Neural progenitor cell (in vitro differentiated cells): ENCODE data around the gene C6orf120. TPM values are rescaled to one million over a fixed set of nuclear protein-coding genes. Genes with fewer than 3 reads are reported as not detected.
A peak's percentile ranks its signal among the peaks of the same experiment; 100 is the strongest.

Experiments
- DNase-seq: peaks from one replicate; pipeline ENCODE4 v3.0.0-alpha.2; 2016; ENCODE audit warnings: low spot score
- H2AFZ ChIP-seq: fragments of 200-600 bp; sonication (generic); replicated peaks from 2 replicates; pipeline ENCODE4 v1.6.1; 2016; ENCODE audit warnings: antibody characterized with exemption
- H3F3A ChIP-seq: fragments of 200-600 bp; sonication (generic); 2 replicates; pipeline ENCODE4 v1.6.1; 2016; ENCODE audit warnings: antibody characterized with exemption, low read depth
- H3K27ac ChIP-seq: fragments of 200-600 bp; sonication (generic); 2 replicates; pipeline ENCODE4 v1.5.1; 2016; ENCODE audit warnings: mild to moderate bottlenecking
- H3K27me3 ChIP-seq: fragments of 200-600 bp; sonication (generic); 2 replicates; pipeline ENCODE4 v1.6.1; 2016; ENCODE audit warnings: mild to moderate bottlenecking, moderate library complexity
- H3K36me3 ChIP-seq: fragments of 200-600 bp; sonication (generic); 2 replicates; pipeline ENCODE4 v1.5.1; 2016
- H3K4me1 ChIP-seq: fragments of 200-600 bp; sonication (generic); 2 replicates; pipeline ENCODE4 v1.6.1; 2016; ENCODE audit warnings: mixed run types
- H3K4me2 ChIP-seq: fragments of 200-600 bp; sonication (generic); 2 replicates; pipeline ENCODE4 v1.6.1; 2016
- H3K4me3 ChIP-seq: fragments of 200-600 bp; sonication (generic); 2 replicates; pipeline ENCODE4 v1.5.1; 2016
- H3K79me2 ChIP-seq: fragments of 200-600 bp; sonication (generic); 2 replicates; pipeline ENCODE4 v1.6.1; 2016; ENCODE audit warnings: low read depth
- H3K9ac ChIP-seq: fragments of 200-600 bp; sonication (generic); 2 replicates; pipeline ENCODE4 v1.6.1; 2016
- H3K9me3 ChIP-seq: fragments of 200-600 bp; sonication (generic); 2 replicates; pipeline ENCODE4 v1.5.1; 2016; ENCODE audit warnings: low read depth
- H4K20me1 ChIP-seq: fragments of 200-600 bp; sonication (generic); 2 replicates; pipeline ENCODE4 v1.6.1; 2016; ENCODE audit warnings: low read depth
- H3K27ac Mint-ChIP-seq: 3 replicates; pipeline ENCODE4 v1.8.0; 2021; ENCODE audit warnings: mixed read lengths
- H3K27me3 Mint-ChIP-seq: 2 replicates; pipeline ENCODE4 v1.8.0; 2022; ENCODE audit warnings: low read depth, mild to moderate bottlenecking, inconsistent platforms, moderate library complexity, mixed read lengths; ENCODE audit not compliant: insufficient read depth
- H3K36me3 Mint-ChIP-seq: 3 replicates; pipeline ENCODE4 v1.8.0; 2021; ENCODE audit warnings: mixed read lengths
- H3K4me1 Mint-ChIP-seq: 3 replicates; pipeline ENCODE4 v1.8.0; 2021; ENCODE audit warnings: mixed read lengths
- H3K4me3 Mint-ChIP-seq: 3 replicates; pipeline ENCODE4 v1.8.0; 2021; ENCODE audit warnings: mild to moderate bottlenecking, moderate library complexity, mixed read lengths
- H3K9me3 Mint-ChIP-seq: 3 replicates; pipeline ENCODE4 v1.8.0; 2020; ENCODE audit warnings: mixed read lengths
- EZH2 ChIP-seq: fragments of 200-600 bp; sonication (generic); IDR thresholded peaks from 2 replicates; pipeline ENCODE4 v1.6.1; 2017; ENCODE audit warnings: antibody characterized with exemption, mild to moderate bottlenecking, moderate library complexity
- EZH2phosphoT487 ChIP-seq: fragments of 200-600 bp; sonication (generic); IDR thresholded peaks from 2 replicates; pipeline ENCODE4 v1.6.1; 2017; ENCODE audit warnings: antibody characterized with exemption
- total RNA-seq: library from RNA; depleted of rRNA; stranded (reverse); fragments of >200 nt; gene quantifications from 2 replicates; pipeline ENCODE4 v1.2.3, GENCODE V29; 2015; ENCODE audit warnings: low replicate concordance
- TF ChIP-seq, protein P1 (sequence below): fragments of 200-600 bp; sonication (generic); IDR thresholded peaks from 2 replicates; pipeline ENCODE4 v1.5.1; 2017; ENCODE audit warnings: antibody characterized with exemption, mild to moderate bottlenecking

C6orf120 gene
- total RNA-seq, 1 donor from 2014 or later, result 38.8 TPM

DNA sequence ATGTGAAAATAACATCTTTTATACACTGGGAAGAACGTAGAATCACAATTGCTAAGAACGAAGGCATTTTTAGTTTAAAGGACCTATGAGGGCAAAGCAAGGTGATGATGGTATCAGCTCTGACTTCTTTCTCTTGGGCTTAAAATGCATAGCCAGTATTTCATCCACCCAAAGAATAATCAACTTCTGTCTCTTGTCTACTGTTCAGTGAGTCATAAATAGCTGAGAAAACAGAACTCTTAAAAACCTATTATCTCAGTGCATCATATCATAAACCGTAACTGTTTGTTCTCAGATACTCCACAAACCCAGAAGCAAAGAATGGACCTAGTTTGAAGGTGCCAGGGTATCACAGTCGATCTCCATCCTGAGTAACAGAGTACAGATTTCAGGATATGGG lies 17.2 kb downstream of the C6orf120 start:
- no peak overlapping the region for H3K4me2 ChIP-seq
- no peak overlapping the region for H3K27ac ChIP-seq
- peaks cover 12% of the 10 kb centered on the region for H3F3A ChIP-seq
- no peak overlapping the region for H3K4me3 ChIP-seq
- peaks cover 19% of the 10 kb centered on the region for H3K36me3 ChIP-seq
- no peak for TF ChIP-seq EZH2
- TF ChIP-seq, protein P1, sequence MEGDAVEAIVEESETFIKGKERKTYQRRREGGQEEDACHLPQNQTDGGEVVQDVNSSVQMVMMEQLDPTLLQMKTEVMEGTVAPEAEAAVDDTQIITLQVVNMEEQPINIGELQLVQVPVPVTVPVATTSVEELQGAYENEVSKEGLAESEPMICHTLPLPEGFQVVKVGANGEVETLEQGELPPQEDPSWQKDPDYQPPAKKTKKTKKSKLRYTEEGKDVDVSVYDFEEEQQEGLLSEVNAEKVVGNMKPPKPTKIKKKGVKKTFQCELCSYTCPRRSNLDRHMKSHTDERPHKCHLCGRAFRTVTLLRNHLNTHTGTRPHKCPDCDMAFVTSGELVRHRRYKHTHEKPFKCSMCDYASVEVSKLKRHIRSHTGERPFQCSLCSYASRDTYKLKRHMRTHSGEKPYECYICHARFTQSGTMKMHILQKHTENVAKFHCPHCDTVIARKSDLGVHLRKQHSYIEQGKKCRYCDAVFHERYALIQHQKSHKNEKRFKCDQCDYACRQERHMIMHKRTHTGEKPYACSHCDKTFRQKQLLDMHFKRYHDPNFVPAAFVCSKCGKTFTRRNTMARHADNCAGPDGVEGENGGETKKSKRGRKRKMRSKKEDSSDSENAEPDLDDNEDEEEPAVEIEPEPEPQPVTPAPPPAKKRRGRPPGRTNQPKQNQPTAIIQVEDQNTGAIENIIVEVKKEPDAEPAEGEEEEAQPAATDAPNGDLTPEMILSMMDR, result no peak
- TF ChIP-seq EZH2phosphoT487, result no peak
- Mint-ChIP-seq H3K4me1 (peaks cover 14% of the 10 kb centered on the region), H3K27ac (no peak overlapping the region), H3K27me3 (peaks cover 3% of the 10 kb centered on the region), H3K9me3 (no peaks in the 10 kb centered on the region), H3K36me3 (peaks cover 11% of the 10 kb centered on the region), H3K4me3 (no peak overlapping the region)
- no peaks in the 10 kb centered on the region for H3K27me3 ChIP-seq
- H3K9me3 ChIP-seq, result no peaks in the 10 kb centered on the region
- no peak for DNase-seq
- peaks cover 67% of the 10 kb centered on the region for H3K79me2 ChIP-seq
- no peak overlapping the region for H3K9ac ChIP-seq
- H2AFZ ChIP-seq, result no peak overlapping the region
- H4K20me1 ChIP-seq, result peaks cover 48% of the 10 kb centered on the region
- peaks cover 20% of the 10 kb centered on the region for H3K4me1 ChIP-seq

DNA sequence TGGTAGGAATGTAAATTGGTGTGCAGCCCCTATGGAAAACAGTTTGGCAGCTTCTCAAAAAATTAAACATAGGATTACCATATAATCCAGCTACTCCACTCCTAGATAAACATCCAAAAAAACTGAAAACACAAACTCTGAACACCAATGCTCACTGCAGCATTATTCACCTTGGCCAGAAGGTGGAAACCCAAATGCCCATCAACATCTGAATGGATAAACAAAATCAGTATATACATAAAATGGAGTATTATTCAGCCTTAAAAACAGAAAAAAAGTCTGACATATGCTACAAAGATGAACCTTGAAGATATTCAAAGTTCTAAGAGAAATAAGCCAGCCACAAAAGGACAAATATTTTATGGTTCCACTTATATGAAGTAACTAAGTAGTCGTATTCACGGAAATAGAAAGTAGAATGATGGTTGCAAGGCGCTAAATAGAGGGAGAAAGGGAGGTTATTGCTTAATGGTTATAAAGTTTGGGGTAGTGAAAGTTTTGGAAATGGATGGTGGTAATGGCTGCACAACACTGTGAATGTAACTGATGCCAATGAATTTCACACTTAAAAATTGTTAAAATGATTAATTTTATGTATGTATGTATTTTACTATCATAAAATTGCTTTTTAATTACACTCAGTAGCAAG lies 18.4 kb downstream of the C6orf120 start:
- Histone ChIP-seq H3F3A (peaks cover 20% of the 10 kb centered on the region), H3K9ac (no peak overlapping the region), H3K79me2 (peaks cover 67% of the 10 kb centered on the region), H3K4me1 (peaks cover 20% of the 10 kb centered on the region), H3K36me3 (peaks cover 19% of the 10 kb centered on the region), H3K9me3 (no peaks in the 10 kb centered on the region), H3K4me2 (no peak overlapping the region), H3K4me3 (no peak overlapping the region), H4K20me1 (peaks cover 48% of the 10 kb centered on the region), H3K27me3 (no peaks in the 10 kb centered on the region), H3K27ac (no peak overlapping the region), H2AFZ (no peak overlapping the region)
- H3K36me3 Mint-ChIP-seq, result peaks cover 6% of the 10 kb centered on the region
- peaks cover 7% of the 10 kb centered on the region for H3K27me3 Mint-ChIP-seq
- H3K4me1 Mint-ChIP-seq, result peaks cover 18% of the 10 kb centered on the region
- no peak overlapping the region for H3K4me3 Mint-ChIP-seq
- peaks cover 2% of the 10 kb centered on the region for H3K9me3 Mint-ChIP-seq
- TF ChIP-seq EZH2 (no peak), EZH2phosphoT487 (no peak)
- TF ChIP-seq, protein P1, result no peak
- no peak for DNase-seq
- no peak overlapping the region for H3K27ac Mint-ChIP-seq

DNA sequence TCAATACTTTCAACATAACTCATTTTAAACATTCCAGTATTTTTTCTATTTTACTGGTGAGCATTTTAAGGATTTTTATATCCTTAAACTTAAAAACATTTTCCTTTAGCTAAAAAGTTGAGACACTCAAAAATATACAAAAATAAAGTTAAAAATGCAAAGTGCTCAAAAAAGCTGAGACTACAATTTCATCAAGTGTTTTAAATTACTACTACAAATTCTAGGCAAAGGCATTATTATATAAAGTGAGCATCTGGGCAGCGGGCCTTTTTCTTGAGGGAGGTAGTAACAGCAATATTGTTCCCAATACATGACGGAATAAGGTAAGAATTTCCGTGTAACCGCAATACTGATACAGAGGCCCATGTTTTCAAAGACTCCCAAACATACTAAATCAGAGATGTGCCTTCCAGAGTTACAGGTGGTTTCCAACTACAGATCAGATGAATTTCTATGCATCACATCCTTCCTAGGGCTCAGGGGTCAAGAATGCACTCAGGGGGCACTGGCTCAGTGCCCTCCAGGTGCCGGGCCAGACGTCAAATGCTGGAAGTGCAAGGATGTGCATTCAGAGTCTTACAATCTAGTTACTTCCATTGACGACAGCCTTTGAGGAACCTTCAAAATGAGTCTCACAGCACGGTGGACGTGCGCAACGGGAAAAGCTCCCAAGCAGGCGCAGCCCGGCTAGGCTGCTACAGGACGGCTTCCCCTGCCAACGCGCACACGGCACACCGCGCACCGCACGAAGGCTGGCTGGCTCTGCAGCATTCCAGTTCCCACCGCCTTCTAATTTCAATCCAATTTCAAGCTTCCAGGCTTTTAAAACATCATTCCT lies 20.7 kb downstream of the C6orf120 start:
- peaks cover 31% of the 10 kb centered on the region for H3K4me1 ChIP-seq
- H3K27ac Mint-ChIP-seq, result peak overlapping the region; percentile 5
- no peaks in the 10 kb centered on the region for H3K27me3 ChIP-seq
- TF ChIP-seq EZH2phosphoT487 (peak; percentile 11), EZH2 (no peak)
- H3K9ac ChIP-seq, result peak overlapping the region; percentile 66
- no peaks in the 10 kb centered on the region for H3K9me3 ChIP-seq
- H4K20me1 ChIP-seq, result peaks cover 52% of the 10 kb centered on the region
- peaks cover 2% of the 10 kb centered on the region for H3K9me3 Mint-ChIP-seq
- peaks cover 34% of the 10 kb centered on the region for H3K4me1 Mint-ChIP-seq
- no peak overlapping the region for H3K27ac ChIP-seq
- H3F3A ChIP-seq, result peaks cover 31% of the 10 kb centered on the region
- no peaks in the 10 kb centered on the region for H3K36me3 Mint-ChIP-seq
- peak; percentile 68 for DNase-seq
- H3K36me3 ChIP-seq, result peaks cover 7% of the 10 kb centered on the region
- H3K4me2 ChIP-seq, result peak overlapping the region; percentile 98
- peaks cover 76% of the 10 kb centered on the region for H3K79me2 ChIP-seq
- H3K4me3 ChIP-seq, result peak overlapping the region; percentile 93
- peak overlapping the region; percentile 91 for H3K4me3 Mint-ChIP-seq
- no peak overlapping the region for H2AFZ ChIP-seq
- peaks cover 11% of the 10 kb centered on the region for H3K27me3 Mint-ChIP-seq
